GM10248 (cell line): ENCODE measurements around the gene DPT.

ENCODE experiments used
- CTCF ChIA-PET: fragments of 300-600 bp; sonication (Branson Sonifier 250); formaldehyde crosslinking; extraction: SDS; loops from one replicate; lab custom pipeline; 2021; ENCODE audit warnings: antibody characterized with exemption; lab: Yijun Ruan, JAX
- POLR2A ChIA-PET: fragments of 350-650 bp; sonication (Branson Sonifier 250); formaldehyde crosslinking; extraction: SDS; loops from one replicate; lab custom pipeline; 2020; ENCODE audit warnings: antibody characterized with exemption; lab: Yijun Ruan, JAX
- DNase-seq: peaks from one replicate; pipeline ENCODE4 v3.0.0; 2012; ENCODE audit errors: extremely low spot score
- TF ChIP-seq, protein P1 (sequence below): IDR thresholded peaks from 2 replicates; pipeline ENCODE4 v1.5.1; 2012; ENCODE audit warnings: mild to moderate bottlenecking, low read depth; ENCODE audit errors: extremely low read depth, missing control alignments, control extremely low read depth

The DPT gene

DNA sequence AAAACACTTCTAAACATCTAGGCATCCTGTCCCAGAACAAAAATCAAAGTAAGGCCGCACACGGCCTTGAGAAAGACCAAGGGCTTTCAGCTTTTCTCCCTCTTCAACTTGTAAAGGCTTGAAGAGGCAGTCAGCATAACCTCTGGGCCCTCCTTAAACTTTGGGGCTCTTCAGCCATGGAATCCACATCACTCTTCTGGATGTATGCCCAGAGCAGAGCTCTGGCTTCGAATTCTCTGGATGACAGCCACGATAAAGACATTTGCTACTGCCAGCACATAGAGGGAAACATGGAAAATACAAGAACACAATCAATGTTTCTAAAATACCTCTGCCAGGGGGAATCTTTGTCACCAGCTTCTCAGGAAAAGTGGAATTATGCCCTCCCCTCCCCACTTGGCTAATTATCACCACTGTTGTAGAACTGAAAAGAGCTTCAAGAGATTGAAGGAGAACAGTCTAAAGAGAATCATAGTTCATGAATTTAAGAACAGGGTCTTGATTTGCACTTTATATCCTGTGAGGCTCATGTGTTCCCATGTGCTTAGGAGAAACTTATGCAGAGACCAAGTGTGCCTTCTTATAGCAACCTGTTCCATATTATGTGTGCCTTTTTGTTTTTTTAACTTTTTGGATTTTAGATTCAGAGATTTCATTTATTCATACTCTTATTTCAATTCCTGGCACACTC, 39.0 kb upstream of the DPT start:
- POLR2A ChIA-PET: no interaction called here
- CTCF ChIA-PET: interaction anchor here (1.0 to 2.1 kb wide), 3 partner anchors 12 to 93 kb away, joined by 3 to 6 read pairs (median 5); no protein-coding TSS in a partner anchor
- DNase-seq: no peak
- TF ChIP-seq, protein P1, sequence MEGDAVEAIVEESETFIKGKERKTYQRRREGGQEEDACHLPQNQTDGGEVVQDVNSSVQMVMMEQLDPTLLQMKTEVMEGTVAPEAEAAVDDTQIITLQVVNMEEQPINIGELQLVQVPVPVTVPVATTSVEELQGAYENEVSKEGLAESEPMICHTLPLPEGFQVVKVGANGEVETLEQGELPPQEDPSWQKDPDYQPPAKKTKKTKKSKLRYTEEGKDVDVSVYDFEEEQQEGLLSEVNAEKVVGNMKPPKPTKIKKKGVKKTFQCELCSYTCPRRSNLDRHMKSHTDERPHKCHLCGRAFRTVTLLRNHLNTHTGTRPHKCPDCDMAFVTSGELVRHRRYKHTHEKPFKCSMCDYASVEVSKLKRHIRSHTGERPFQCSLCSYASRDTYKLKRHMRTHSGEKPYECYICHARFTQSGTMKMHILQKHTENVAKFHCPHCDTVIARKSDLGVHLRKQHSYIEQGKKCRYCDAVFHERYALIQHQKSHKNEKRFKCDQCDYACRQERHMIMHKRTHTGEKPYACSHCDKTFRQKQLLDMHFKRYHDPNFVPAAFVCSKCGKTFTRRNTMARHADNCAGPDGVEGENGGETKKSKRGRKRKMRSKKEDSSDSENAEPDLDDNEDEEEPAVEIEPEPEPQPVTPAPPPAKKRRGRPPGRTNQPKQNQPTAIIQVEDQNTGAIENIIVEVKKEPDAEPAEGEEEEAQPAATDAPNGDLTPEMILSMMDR: no peak

DNA sequence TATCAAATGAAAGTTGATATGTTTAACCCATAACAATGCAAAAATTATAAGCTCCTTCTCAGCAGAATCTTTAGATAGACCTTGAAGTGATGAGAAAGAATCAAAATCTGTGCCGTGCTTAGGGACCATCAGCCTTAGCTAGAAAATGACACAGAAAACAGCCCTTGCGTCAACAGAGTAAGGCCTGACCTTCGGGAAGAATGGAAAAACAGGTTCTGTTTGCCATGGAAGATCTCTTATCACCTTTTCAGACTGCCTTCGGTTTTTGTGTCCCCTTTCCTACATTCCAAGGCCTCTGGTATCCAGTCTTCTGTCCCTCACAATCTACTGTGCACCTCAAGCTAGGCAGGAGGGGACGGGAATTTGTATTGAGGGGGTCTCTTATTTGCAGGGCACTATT, 37.6 kb upstream of the DPT start:
- CTCF ChIA-PET: interaction anchor here (1.8 to 2.1 kb wide), 2 partner anchors 10 to 18 kb away, joined by 5 to 6 read pairs; no protein-coding TSS in a partner anchor
- POLR2A ChIA-PET: no interaction called here
- no peak for DNase-seq
- TF ChIP-seq, protein P1: no peak

DNA sequence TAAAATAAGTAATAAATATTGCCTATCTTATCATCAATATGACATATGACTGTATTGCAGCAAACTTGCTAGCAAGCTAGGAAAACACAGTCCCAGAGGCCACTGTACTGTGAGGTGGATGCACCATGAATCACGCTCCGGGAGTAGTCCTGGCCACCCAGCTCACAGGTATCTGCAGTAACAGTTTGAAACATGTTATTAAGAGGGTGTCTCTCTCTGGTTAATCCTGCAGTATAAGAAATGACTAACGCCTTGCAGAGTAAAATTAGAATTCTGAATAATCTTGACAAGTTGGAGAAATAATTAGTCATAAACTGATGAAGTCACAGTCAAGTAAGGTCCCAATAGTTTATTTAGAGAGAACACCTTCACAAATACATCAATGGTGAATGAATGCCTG, 34.0 kb upstream of the DPT start:
- ChIA-PET CTCF (interaction anchor here (1.3 to 2.4 kb wide), 5 partner anchors 8 to 67 kb away, joined by 3 to 6 read pairs (median 3); no protein-coding TSS in a partner anchor), POLR2A (no interaction called here)
- TF ChIP-seq, protein P1: no peak

DNA sequence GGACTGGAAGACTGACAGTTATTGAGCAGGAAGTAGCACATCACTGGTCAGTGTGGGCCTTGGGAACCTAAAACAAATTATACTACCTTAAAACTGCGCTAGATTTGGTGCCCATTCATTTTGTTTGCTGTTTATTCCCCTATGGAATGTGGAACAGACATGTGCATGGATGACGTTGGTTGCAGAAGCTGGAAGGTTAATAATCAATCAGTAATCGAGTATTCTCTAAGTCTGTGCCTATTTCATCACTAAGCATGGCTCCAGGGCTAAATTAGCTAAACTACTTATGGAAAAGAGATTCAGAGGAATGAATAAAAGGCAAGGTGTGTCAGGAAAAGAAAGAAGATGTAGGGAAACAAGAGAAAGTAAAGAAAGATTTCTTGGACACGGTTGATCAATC, 33.5 kb upstream of the DPT start:
- no peak for DNase-seq
- CTCF ChIA-PET: interaction anchor here (1.3 to 2.4 kb wide), 5 partner anchors 8 to 68 kb away, joined by 3 to 6 read pairs (median 3); no protein-coding TSS in a partner anchor
- POLR2A ChIA-PET: no interaction called here
- TF ChIP-seq, protein P1: no peak

More for the DNA sequence above, 34.0 kb upstream of the DPT start:
- no peak for DNase-seq

DNA sequence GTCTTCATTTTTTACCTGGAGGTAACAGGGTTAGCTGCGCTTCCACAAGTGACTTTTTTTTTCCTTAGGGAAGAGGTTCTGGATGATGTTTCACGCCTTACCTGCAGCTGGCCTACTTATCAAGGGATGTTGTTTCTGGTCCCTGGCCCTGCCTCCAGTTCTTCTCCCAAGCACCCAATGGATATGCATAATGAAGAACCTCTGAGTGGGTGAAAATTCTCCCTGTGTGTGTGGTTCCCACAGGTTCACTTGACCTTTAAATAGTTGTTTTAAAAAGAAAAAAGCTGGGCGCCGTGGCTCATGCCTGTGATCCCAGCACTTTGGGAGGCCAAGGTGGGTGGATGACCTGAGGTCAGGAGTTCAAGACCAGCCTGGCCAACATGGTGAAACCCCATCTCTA, 31.8 kb upstream of the DPT start:
- ChIA-PET POLR2A (no interaction called here), CTCF (no interaction called here)
- no peak for DNase-seq
- TF ChIP-seq, protein P1: no peak

DNA sequence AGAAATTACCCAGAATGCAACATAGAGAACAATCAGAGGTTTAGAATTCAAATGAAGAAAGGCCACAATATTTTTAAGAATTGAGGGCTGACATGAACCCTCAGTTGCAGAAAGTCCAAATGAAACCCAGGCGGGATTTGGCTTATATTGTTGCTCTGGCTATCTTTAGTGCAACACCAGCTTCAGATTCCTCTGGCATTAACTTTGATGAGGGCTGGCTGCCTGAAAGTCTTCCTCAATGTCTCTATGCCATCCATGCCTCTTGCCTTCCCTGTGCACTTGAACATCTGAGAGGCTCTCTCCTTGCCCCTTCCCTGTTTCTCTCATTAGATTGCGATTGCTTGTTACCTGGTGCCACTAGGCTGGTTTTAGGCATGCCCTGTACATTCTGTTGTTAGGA, 31.2 kb upstream of the DPT start:
- TF ChIP-seq, protein P1: no peak
- ChIA-PET CTCF (interaction anchor here (0.7 kb wide), 1 partner anchor 156 kb away, joined by 3 read pairs; no protein-coding TSS in a partner anchor), POLR2A (no interaction called here)
- no peak for DNase-seq
